ENCODE results near the gene CYP19A1.

The CYP19A1 gene

DNA sequence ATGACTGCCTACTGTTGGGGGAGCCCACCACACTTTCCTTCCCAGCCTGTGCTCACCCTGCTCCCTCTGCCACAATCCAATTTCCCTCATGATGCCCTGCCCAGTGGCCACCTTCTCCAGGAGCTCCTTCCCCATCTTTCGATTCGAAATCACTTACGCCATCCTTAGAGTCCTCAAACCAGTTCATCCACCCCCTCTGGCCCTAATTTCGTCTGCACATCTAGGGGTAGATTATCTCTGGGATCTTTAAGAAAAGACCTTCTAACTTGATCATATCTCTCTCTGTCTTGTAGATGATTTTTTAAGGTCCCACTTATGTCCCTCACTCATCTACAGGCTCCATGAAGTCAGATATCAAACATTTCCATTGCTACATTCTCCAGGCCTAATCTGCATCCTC lies 17.1 kb downstream of the CYP19A1 start:
- TF ChIP-seq, protein P1, sequence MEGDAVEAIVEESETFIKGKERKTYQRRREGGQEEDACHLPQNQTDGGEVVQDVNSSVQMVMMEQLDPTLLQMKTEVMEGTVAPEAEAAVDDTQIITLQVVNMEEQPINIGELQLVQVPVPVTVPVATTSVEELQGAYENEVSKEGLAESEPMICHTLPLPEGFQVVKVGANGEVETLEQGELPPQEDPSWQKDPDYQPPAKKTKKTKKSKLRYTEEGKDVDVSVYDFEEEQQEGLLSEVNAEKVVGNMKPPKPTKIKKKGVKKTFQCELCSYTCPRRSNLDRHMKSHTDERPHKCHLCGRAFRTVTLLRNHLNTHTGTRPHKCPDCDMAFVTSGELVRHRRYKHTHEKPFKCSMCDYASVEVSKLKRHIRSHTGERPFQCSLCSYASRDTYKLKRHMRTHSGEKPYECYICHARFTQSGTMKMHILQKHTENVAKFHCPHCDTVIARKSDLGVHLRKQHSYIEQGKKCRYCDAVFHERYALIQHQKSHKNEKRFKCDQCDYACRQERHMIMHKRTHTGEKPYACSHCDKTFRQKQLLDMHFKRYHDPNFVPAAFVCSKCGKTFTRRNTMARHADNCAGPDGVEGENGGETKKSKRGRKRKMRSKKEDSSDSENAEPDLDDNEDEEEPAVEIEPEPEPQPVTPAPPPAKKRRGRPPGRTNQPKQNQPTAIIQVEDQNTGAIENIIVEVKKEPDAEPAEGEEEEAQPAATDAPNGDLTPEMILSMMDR (conservative IDR thresholded peaks at IDR 0.05; ENCODE audit: low read depth, low read length) = no peak
- no peaks in the 10 kb centered on the region for H4K20me1 ChIP-seq (ENCODE audit: insufficient read depth)
- no peaks in the 10 kb centered on the region for H3K36me3 ChIP-seq (ENCODE audit: insufficient read depth)
- H2AFZ ChIP-seq (ENCODE audit: low read depth) = no peak overlapping the region
- H3K4me1 ChIP-seq (ENCODE audit: low read depth, poor library complexity, severe bottlenecking) = no peaks in the 10 kb centered on the region
- no peak overlapping the region for H3K9ac ChIP-seq
- H3K27me3 ChIP-seq (ENCODE audit: insufficient read depth, low read depth) = no peaks in the 10 kb centered on the region
- no peak overlapping the region for H3K4me3 ChIP-seq (IDR thresholded peaks at IDR 0.05; ENCODE audit: insufficient read depth, low read depth, low read length)
- no peak overlapping the region for H3K4me2 ChIP-seq
- H3K27ac ChIP-seq = no peak overlapping the region
- no peaks in the 10 kb centered on the region for H3K79me2 ChIP-seq (ENCODE audit: insufficient read depth, low read depth)

DNA sequence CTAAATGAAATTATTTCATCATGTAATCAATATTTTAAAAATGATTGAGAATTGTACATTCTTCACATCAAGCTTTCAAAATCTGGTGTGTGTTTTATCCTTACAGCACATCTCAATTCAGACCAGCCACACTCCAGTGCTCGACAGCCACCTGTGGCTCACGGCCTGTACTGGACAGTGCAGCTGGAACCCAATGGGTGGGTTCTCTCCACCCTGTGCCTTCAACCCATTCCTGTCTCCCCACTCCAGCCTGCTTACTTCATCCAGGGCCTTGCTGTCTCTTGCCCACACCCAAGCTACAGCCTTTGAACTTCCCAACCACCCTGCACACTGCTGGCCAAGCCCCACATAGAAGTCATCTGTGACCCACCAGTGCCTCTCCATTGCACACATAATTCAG lies 17.6 kb downstream of the CYP19A1 start:
- no peak overlapping the region for H3K4me3 ChIP-seq (IDR thresholded peaks at IDR 0.05; ENCODE audit: insufficient read depth, low read depth, low read length)
- H4K20me1 ChIP-seq (ENCODE audit: insufficient read depth) = no peaks in the 10 kb centered on the region
- H3K27me3 ChIP-seq (ENCODE audit: insufficient read depth, low read depth) = no peaks in the 10 kb centered on the region
- H3K4me2 ChIP-seq = no peak overlapping the region
- H3K36me3 ChIP-seq (ENCODE audit: insufficient read depth) = no peaks in the 10 kb centered on the region
- H3K4me1 ChIP-seq (ENCODE audit: low read depth, poor library complexity, severe bottlenecking) = no peaks in the 10 kb centered on the region
- no peaks in the 10 kb centered on the region for H3K79me2 ChIP-seq (ENCODE audit: insufficient read depth, low read depth)
- no peak overlapping the region for H2AFZ ChIP-seq (ENCODE audit: low read depth)
- no peak overlapping the region for H3K27ac ChIP-seq
- TF ChIP-seq, protein P1 (conservative IDR thresholded peaks at IDR 0.05; ENCODE audit: low read depth, low read length) = no peak
- H3K9ac ChIP-seq = no peak overlapping the region

DNA sequence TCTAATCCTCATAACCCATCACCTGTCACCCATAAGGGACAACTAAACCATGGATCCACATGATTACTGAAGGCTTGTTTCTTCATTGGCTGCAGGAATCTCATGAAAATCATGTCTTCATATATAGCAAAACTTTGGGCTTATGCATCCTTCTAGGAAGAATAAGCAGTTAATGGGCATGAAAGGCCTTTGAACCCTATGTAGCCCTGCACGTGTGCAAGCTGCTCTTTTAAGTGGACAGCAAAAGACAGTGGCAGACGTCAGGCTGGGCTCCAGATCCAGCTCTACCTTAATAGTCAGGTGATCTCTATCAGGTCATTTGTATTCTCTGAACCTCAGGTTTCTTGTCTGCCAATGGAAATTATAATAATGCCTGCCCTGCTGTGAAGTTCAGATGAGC lies 18.9 kb downstream of the CYP19A1 start:
- H3K27ac ChIP-seq = no peak overlapping the region
- no peaks in the 10 kb centered on the region for H3K79me2 ChIP-seq (ENCODE audit: insufficient read depth, low read depth)
- TF ChIP-seq, protein P1 (conservative IDR thresholded peaks at IDR 0.05; ENCODE audit: low read depth, low read length) = no peak
- no peak overlapping the region for H3K9ac ChIP-seq
- H3K36me3 ChIP-seq (ENCODE audit: insufficient read depth) = no peaks in the 10 kb centered on the region
- no peaks in the 10 kb centered on the region for H3K4me1 ChIP-seq (ENCODE audit: low read depth, poor library complexity, severe bottlenecking)
- no peak overlapping the region for H3K4me2 ChIP-seq
- H4K20me1 ChIP-seq (ENCODE audit: insufficient read depth) = no peaks in the 10 kb centered on the region
- no peak overlapping the region for H3K4me3 ChIP-seq (IDR thresholded peaks at IDR 0.05; ENCODE audit: insufficient read depth, low read depth, low read length)
- no peaks in the 10 kb centered on the region for H3K27me3 ChIP-seq (ENCODE audit: insufficient read depth, low read depth)
- H2AFZ ChIP-seq (ENCODE audit: low read depth) = no peak overlapping the region

DNA sequence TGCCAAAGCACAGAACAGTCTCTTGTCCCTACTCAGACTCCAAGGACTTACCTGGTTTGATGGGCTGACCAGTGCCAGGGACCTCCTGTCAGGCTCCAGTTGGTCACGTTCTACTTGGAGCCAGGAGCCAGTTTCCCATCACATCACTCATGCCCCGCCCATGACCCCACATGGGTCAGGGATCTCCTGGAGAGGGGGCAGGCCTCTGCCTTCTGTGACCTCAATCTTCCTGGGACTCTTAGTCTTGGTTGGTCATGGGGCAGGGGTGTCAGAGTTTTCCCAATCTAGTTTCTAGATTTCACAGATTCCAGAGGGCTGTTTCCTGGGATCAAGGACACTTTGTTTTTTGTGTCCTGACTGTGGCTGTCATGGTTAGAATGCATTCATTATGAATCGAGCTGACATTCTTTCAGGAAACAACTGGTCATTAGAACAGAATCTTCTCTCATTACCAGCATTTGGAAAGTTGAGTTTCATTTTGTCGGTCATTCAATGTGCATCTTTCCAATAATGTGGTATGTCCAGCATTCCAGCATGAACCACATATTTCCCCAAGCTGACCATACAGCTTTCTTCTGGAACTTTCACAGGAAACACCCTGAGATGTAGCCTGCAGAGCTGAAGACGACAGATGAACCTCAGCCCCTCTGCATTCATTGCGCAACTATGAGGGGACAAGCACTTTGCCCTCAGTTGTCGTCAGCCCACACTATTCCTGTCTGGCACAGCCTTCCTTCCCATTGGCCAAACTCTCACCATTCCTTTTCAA lies 19.8 kb downstream of the CYP19A1 start:
- H3K4me2 ChIP-seq = no peak overlapping the region
- no peaks in the 10 kb centered on the region for H3K36me3 ChIP-seq (ENCODE audit: insufficient read depth)
- H3K9ac ChIP-seq = no peak overlapping the region
- no peaks in the 10 kb centered on the region for H3K27me3 ChIP-seq (ENCODE audit: insufficient read depth, low read depth)
- no peak overlapping the region for H3K4me3 ChIP-seq (IDR thresholded peaks at IDR 0.05; ENCODE audit: insufficient read depth, low read depth, low read length)
- no peak overlapping the region for H2AFZ ChIP-seq (ENCODE audit: low read depth)
- H3K79me2 ChIP-seq (ENCODE audit: insufficient read depth, low read depth) = no peaks in the 10 kb centered on the region
- TF ChIP-seq, protein P1 (conservative IDR thresholded peaks at IDR 0.05; ENCODE audit: low read depth, low read length) = no peak
- H4K20me1 ChIP-seq (ENCODE audit: insufficient read depth) = no peaks in the 10 kb centered on the region
- H3K4me1 ChIP-seq (ENCODE audit: low read depth, poor library complexity, severe bottlenecking) = no peaks in the 10 kb centered on the region
- no peak overlapping the region for H3K27ac ChIP-seq

All from KMS-11 (cell line).